Thoracic aorta endothelial cell (primary cell): Measurements from ENCODE around the gene MGAT4A. TPM values are rescaled to one million over a fixed set of nuclear protein-coding genes. Genes with fewer than 3 reads are reported as not detected.

Experiments
- total RNA-seq: library from RNA; depleted of rRNA; stranded (reverse); fragments of >200 nt; gene quantifications from 2 replicates; pipeline ENCODE4 v1.2.3, GENCODE V29; 2012

MGAT4A gene
- 83.0 and 136 TPM in 2 replicates for total RNA-seq

GRCh38 chr2:98731041-98731893, at the start of gene MGAT4A:
Gene MGAT4A, minus strand, starts transcription at chr2:98731132. Its CDS starts 4,800 bp downstream, at chr2:98726332.

GRCh38 chr2:98608116-98608961, 122.6 kb downstream of the MGAT4A start, which contains the start of the genes COA5 and UNC50:
Gene COA5, minus strand, starts transcription at chr2:98608512. Its CDS starts 107 bp downstream, at chr2:98608405.
Gene UNC50, plus strand, starts transcription at chr2:98608589. Its CDS starts 1,171 bp downstream, at chr2:98609760.

Other genes with a start within 250 kb of the MGAT4A start
- gene COA5, start 122.6 kb downstream of the MGAT4A start, total RNA-seq, result 16.0 and 23.0 TPM in 2 replicates
- 36.4 and 40.1 TPM in 2 replicates for gene UNC50, start 122.5 kb downstream of the MGAT4A start, total RNA-seq
- gene CRACDL, start 205.1 kb upstream of the MGAT4A start, total RNA-seq, result 4.1 and 12.2 TPM in 2 replicates